SU-DHL-6 (cell line): ENCODE data around the gene TM4SF1.

Experiments used
- EZH2phosphoT487 ChIP-seq: fragments of 200-600 bp; sonication (generic), shearing (Covaris generic); conservative IDR thresholded peaks from 2 replicates; pipeline ENCODE4 v1.6.1; 2018; ENCODE audit warnings: mild to moderate bottlenecking, antibody characterized with exemption, low read length, moderate library complexity, mixed read lengths
- TF ChIP-seq, protein P1 (sequence below): fragments of 200-600 bp; sonication (generic); IDR thresholded peaks from one replicate; pipeline ENCODE4 v1.5.1; 2017; ENCODE audit warnings: antibody characterized with exemption, mild to moderate bottlenecking, low read length, moderate library complexity; ENCODE audit not compliant: insufficient read depth, poor library complexity, severe bottlenecking

DNA sequence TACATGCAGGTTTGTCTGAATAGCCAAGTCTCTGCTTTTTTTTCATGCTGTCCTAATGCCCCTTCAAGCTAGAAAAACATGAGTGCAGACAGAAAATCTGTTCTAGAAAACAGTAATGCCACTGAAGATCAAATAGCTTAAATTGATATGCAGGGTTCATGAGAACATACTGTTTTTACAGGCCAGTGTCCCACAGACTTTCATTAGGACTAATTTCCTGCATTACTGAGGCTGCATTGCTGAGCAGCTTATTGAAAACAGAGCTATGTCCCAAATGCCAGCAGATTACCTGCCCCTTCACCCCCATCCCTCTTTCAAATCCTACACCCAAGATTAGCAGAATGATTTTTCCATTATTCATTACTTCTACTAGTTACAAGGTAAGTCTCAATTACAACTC lies 44.7 kb downstream of the TM4SF1 start:
- TF ChIP-seq, protein P1, sequence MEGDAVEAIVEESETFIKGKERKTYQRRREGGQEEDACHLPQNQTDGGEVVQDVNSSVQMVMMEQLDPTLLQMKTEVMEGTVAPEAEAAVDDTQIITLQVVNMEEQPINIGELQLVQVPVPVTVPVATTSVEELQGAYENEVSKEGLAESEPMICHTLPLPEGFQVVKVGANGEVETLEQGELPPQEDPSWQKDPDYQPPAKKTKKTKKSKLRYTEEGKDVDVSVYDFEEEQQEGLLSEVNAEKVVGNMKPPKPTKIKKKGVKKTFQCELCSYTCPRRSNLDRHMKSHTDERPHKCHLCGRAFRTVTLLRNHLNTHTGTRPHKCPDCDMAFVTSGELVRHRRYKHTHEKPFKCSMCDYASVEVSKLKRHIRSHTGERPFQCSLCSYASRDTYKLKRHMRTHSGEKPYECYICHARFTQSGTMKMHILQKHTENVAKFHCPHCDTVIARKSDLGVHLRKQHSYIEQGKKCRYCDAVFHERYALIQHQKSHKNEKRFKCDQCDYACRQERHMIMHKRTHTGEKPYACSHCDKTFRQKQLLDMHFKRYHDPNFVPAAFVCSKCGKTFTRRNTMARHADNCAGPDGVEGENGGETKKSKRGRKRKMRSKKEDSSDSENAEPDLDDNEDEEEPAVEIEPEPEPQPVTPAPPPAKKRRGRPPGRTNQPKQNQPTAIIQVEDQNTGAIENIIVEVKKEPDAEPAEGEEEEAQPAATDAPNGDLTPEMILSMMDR, result no peak
- TF ChIP-seq EZH2phosphoT487, result no peak
